Measurements from ENCODE around the gene TNKS1BP1. TPM values are rescaled to one million over a fixed set of nuclear protein-coding genes. Genes with fewer than 3 reads are reported as not detected.

Gene TNKS1BP1
- total and polyA plus RNA-seq, 8 donors: 59.4 to 238 (median 119) TPM

- WGBS, 5 donors: 79 to 94% (median 85%) methylated on average over 2 of the region's 2 CpGs
- Histone ChIP-seq H3K9me3 (no peaks in the 10 kb centered on the region), H3K4me3 (no peak overlapping the region), H3K27me3 (peaks cover 0 to 11% (median 0%) of the 10 kb centered on the region in 3 donors), H3K36me3 (no peaks in the 10 kb centered on the region), H3K27ac (no peak overlapping the region), H3K4me1 (peaks cover 0 to 12% (median 0%) of the 10 kb centered on the region in 4 donors)
- intact Hi-C loops (cut with DNase I; ENCODE audit: low total_unique reads): no loop called here
- no peak for TF ChIP-seq EP300 (IDR thresholded peaks at IDR 0.05)
- TF ChIP-seq POLR2A (IDR thresholded peaks at IDR 0.05): no peak
- no peak for TF ChIP-seq CTCF (IDR thresholded peaks at IDR 0.05)
- TF ChIP-seq POLR2AphosphoS5 (IDR thresholded peaks at IDR 0.05): no peak
- no peak for DNase-seq
Observed at GRCh38 chr11:57251037-57251436, 73.7 kb downstream of the TNKS1BP1 start.

Other genes with a start within 250 kb of the TNKS1BP1 start
- under 1 TPM in 1 of 5 donors, not detected in 4; 0.73 TPM for gene LRRC55, start 143.0 kb downstream of the TNKS1BP1 start, total RNA-seq
- gene LRRC55, start 143.0 kb downstream of the TNKS1BP1 start, polyA plus RNA-seq: under 1 TPM in 1 of 3 donors, not detected in 2; 0.08 TPM
- gene APLNR, start 87.7 kb downstream of the TNKS1BP1 start, total RNA-seq: 10 to 100 TPM in 1 of 5 donors, 1 to 10 TPM in 2, not detected in 2; 2.3 to 12.1 (median 5.1) TPM
- gene APLNR, start 87.7 kb downstream of the TNKS1BP1 start, polyA plus RNA-seq: 1 to 10 TPM in 1 of 3 donors, under 1 TPM in 2; 0.43 to 1.1 (median 1.00) TPM
- 10 to 100 TPM; 15.8 to 62.9 (median 41.9) TPM for gene SSRP1, start 10.9 kb upstream of the TNKS1BP1 start, total RNA-seq
- 10 to 100 TPM; 43.5 to 58.8 (median 50.6) TPM for gene SSRP1, start 10.9 kb upstream of the TNKS1BP1 start, polyA plus RNA-seq
- 1 to 10 TPM in 1 of 5 donors, under 1 TPM in 1, not detected in 3; 0.18 to 1.7 TPM for gene P2RX3, start 13.4 kb upstream of the TNKS1BP1 start, total RNA-seq
- gene P2RX3, start 13.4 kb upstream of the TNKS1BP1 start, polyA plus RNA-seq: not detected
- not detected for gene PRG3, start 56.2 kb upstream of the TNKS1BP1 start, total RNA-seq
- not detected for gene PRG3, start 56.2 kb upstream of the TNKS1BP1 start, polyA plus RNA-seq
- under 1 TPM in 1 of 5 donors, not detected in 4; 0.73 TPM for gene PRG2, start 65.7 kb upstream of the TNKS1BP1 start, total RNA-seq
- under 1 TPM in 1 of 3 donors, not detected in 2; 0.25 TPM for gene PRG2, start 65.7 kb upstream of the TNKS1BP1 start, polyA plus RNA-seq
- gene SLC43A3, start 102.2 kb upstream of the TNKS1BP1 start, total RNA-seq: 10 to 100 TPM in 3 of 5 donors, 1 to 10 TPM in 2; 1.2 to 81.7 (median 10.5) TPM
- gene SLC43A3, start 102.2 kb upstream of the TNKS1BP1 start, polyA plus RNA-seq: 10 to 100 TPM; 10.2 to 22.8 (median 15.0) TPM
- gene RTN4RL2, start 135.6 kb upstream of the TNKS1BP1 start, total RNA-seq: 1 to 10 TPM in 2 of 5 donors, not detected in 3; 3.9 to 8.1 TPM
- gene RTN4RL2, start 135.6 kb upstream of the TNKS1BP1 start, polyA plus RNA-seq: under 1 TPM; 0.75 to 0.78 (median 0.76) TPM
- gene SLC43A1, start 190.8 kb upstream of the TNKS1BP1 start, total RNA-seq: 10 to 100 TPM; 10.5 to 38.4 (median 18.5) TPM
- 10 to 100 TPM; 16.0 to 24.6 (median 19.7) TPM for gene SLC43A1, start 190.8 kb upstream of the TNKS1BP1 start, polyA plus RNA-seq
- 10 to 100 TPM in 3 of 5 donors, 1 to 10 TPM in 2; 1.7 to 51.3 (median 31.3) TPM for gene TIMM10, start 205.8 kb upstream of the TNKS1BP1 start, total RNA-seq
- 10 to 100 TPM; 66.7 to 79.6 (median 73.7) TPM for gene TIMM10, start 205.8 kb upstream of the TNKS1BP1 start, polyA plus RNA-seq
- not detected for gene SMTNL1, start 212.6 kb upstream of the TNKS1BP1 start, total RNA-seq
- not detected for gene SMTNL1, start 212.6 kb upstream of the TNKS1BP1 start, polyA plus RNA-seq
- gene UBE2L6, start 242.7 kb upstream of the TNKS1BP1 start, total RNA-seq: 10 to 100 TPM in 4 of 5 donors, 1 to 10 TPM in 1; 2.2 to 57.8 (median 21.3) TPM
- gene UBE2L6, start 242.7 kb upstream of the TNKS1BP1 start, polyA plus RNA-seq: 10 to 100 TPM; 47.3 to 73.0 (median 71.4) TPM